NT2/D1 (cell line): ENCODE measurements around the gene DTNB.

Source experiments
- YY1 ChIP-seq: IDR thresholded peaks from 2 replicates; pipeline ENCODE4 v1.6.1; 2011; ENCODE audit not compliant: insufficient read length, insufficient read depth
- ZNF274 ChIP-seq: IDR thresholded peaks from 2 replicates; pipeline ENCODE4 v1.6.1; 2011; ENCODE audit warnings: mild to moderate bottlenecking, low read depth, low read length

DNA sequence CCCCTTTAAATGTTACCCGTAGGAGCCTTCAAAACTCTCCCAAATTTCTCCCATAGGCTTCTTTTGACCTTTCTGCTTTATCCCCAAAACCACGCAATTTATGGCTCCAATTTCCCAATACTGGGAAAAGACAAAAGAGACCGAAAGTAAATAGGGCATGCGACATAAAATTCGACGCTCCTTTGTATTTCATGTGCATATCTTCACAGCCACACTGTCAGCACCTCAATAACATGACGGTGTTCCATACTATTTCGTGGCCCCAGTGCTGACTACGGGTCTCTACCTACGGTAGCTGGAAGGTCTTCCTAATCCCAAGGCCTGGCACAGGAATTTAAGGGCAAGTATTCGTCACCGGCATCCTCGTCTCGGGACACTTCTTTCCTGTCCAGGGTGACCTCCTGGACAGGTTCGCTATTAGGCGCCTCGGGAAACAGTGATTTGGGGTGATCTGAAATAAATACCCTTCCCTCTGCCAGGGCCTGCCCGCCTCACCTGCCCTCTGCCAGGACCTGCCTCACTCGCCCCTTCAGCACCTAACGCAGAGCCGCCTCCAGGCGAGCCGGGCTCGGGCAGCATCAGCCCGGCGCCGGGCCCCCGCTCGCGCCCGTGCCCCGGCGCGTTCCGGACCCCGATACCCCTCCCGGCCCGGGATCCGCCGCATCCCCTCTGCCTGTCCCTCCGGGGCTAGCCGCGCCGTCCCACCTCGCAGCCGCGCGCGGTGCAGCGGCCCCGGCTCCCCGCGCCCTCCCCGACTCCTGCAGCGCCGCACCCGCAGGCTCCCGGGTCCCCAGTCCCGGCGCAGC, 680 bp downstream of the DTNB start:
- TF ChIP-seq ZNF274 (no peak), YY1 (no peak)
